GM21825 (cell line): ENCODE measurements around the gene CSRP1.

Experiments
- ATAC-seq: cut with Tn5 transposase; IDR thresholded peaks from one replicate; pipeline ENCODE4 v1.9.1; 2021; ENCODE audit warnings: mild to moderate bottlenecking, moderate library complexity; ENCODE audit not compliant: unreplicated experiment

Gene CSRP1

GRCh38 chr1:201457508-201457960 lies 49.4 kb downstream of the CSRP1 start:
- no peak for ATAC-seq

- ATAC-seq: no peak
Measured at GRCh38 chr1:201456499-201457309, 50.2 kb downstream of the CSRP1 start.

GRCh38 chr1:201455098-201455497 lies 51.8 kb downstream of the CSRP1 start:
- no peak for ATAC-seq

- no peak for ATAC-seq
Measured at GRCh38 chr1:201454608-201455007, 52.3 kb downstream of the CSRP1 start.

GRCh38 chr1:201452866-201453265 lies 54.1 kb downstream of the CSRP1 start:
- no peak for ATAC-seq

- ATAC-seq: no peak
Measured at GRCh38 chr1:201450721-201451291, 56.1 kb downstream of the CSRP1 start.

- no peak for ATAC-seq
Measured at GRCh38 chr1:201448990-201449389, 57.9 kb downstream of the CSRP1 start.

GRCh38 chr1:201447903-201448871 lies 58.7 kb downstream of the CSRP1 start:
- ATAC-seq: peak; percentile 79

GRCh38 chr1:201445310-201445709 lies 61.6 kb downstream of the CSRP1 start:
- no peak for ATAC-seq

GRCh38 chr1:201444792-201445191 lies 62.1 kb downstream of the CSRP1 start:
- no peak for ATAC-seq

GRCh38 chr1:201443747-201444146 lies 63.2 kb downstream of the CSRP1 start:
- ATAC-seq: no peak

- ATAC-seq: no peak
Measured at GRCh38 chr1:201436969-201437368, 70.0 kb downstream of the CSRP1 start.

GRCh38 chr1:201436393-201436792 lies 70.5 kb downstream of the CSRP1 start:
- ATAC-seq: no peak

GRCh38 chr1:201434266-201434665 lies 72.7 kb downstream of the CSRP1 start:
- no peak for ATAC-seq

- ATAC-seq: no peak
Measured at GRCh38 chr1:201433609-201434008, 73.3 kb downstream of the CSRP1 start.
